CD4-positive, CD25-positive, alpha-beta regulatory T cell (primary cell): ENCODE measurements around the gene SMOC2. TPM values are rescaled to one million over a fixed set of nuclear protein-coding genes. Genes with fewer than 3 reads are reported as not detected.
A peak's percentile ranks its signal among the peaks of the same experiment; 100 is the strongest.

Experiments
- ATAC-seq, 2 donors: fragments of 150-1000 bp; cut with Tn5 transposase; one replicate each; pipeline ENCODE4 v1.10.0; 2021; ENCODE audit warnings: low read depth in 2 of 2, moderate number of reproducible peaks in 2 of 2, moderate library complexity in 1 of 2
- DNase-seq, 3 donors: peaks; one replicate each; pipeline versions ENCODE4 v3.0.0 to v3.0.0-alpha.2; 2012 to 2022; ENCODE audit warnings: mixed read lengths in 1 of 3
- H3K27ac ChIP-seq: one replicate; pipeline ENCODE4 v1.7.0; 2013; ENCODE audit warnings: mild to moderate bottlenecking, low read length; ENCODE audit not compliant: insufficient read depth, poor library complexity, severe bottlenecking
- H3K27me3 ChIP-seq: one replicate; pipeline ENCODE4 v1.7.0; 2013; ENCODE audit warnings: low read length; ENCODE audit not compliant: control insufficient read depth, insufficient read depth
- H3K36me3 ChIP-seq: one replicate; pipeline ENCODE4 v1.7.0; 2013; ENCODE audit warnings: mild to moderate bottlenecking, low read length, moderate library complexity; ENCODE audit not compliant: control insufficient read depth, insufficient read depth
- H3K4me1 ChIP-seq: 2 replicates; pipeline ENCODE4 v1.7.0; 2013; ENCODE audit warnings: mild to moderate bottlenecking, low read length; ENCODE audit not compliant: insufficient read depth, control insufficient read depth, poor library complexity, severe bottlenecking
- H3K4me3 ChIP-seq: one replicate; pipeline ENCODE4 v1.7.0; 2013; ENCODE audit warnings: low read depth, mild to moderate bottlenecking, low read length, moderate library complexity
- H3K9me3 ChIP-seq, 2 experiments: 1 replicate in 1 of 2; 2 replicates in 1 of 2; pipeline ENCODE4 v1.7.0; 2013; ENCODE audit warnings: low read length in 2 of 2, mild to moderate bottlenecking in 1 of 2, moderate library complexity in 1 of 2; ENCODE audit not compliant: control insufficient read depth in 2 of 2
- H3K27ac Mint-ChIP-seq, 3 donors: one replicate each; pipeline ENCODE4 v1.8.0; 2020 to 2022; ENCODE audit warnings: mild to moderate bottlenecking in 3 of 3, mixed read lengths in 3 of 3, moderate library complexity in 2 of 3
- H3K27me3 Mint-ChIP-seq: one replicate; pipeline ENCODE4 v1.8.0; 2022; ENCODE audit warnings: mild to moderate bottlenecking, mixed read lengths
- H3K36me3 Mint-ChIP-seq: one replicate; pipeline ENCODE4 v1.8.0; 2020; ENCODE audit warnings: mixed read lengths
- H3K4me1 Mint-ChIP-seq, 4 donors: one replicate each; pipeline ENCODE4 v1.8.0; 2020 to 2022; ENCODE audit warnings: mixed read lengths in 4 of 4, mild to moderate bottlenecking in 1 of 4
- H3K4me3 Mint-ChIP-seq, 4 donors: one replicate each; pipeline ENCODE4 v1.8.0; 2020 to 2022; ENCODE audit warnings: mild to moderate bottlenecking in 4 of 4, mixed read lengths in 4 of 4, moderate library complexity in 3 of 4
- H3K9me3 Mint-ChIP-seq, 7 donors: one replicate each; pipeline ENCODE4 v1.8.0; 2020 to 2022; ENCODE audit warnings: mixed read lengths in 7 of 7, mild to moderate bottlenecking in 3 of 7, moderate library complexity in 2 of 7
- polyA plus RNA-seq, 4 donors: library from polyadenylated mRNA; unstranded; fragments of 300-500 nt; fragmentation: Illumina TruSeq; gene quantifications; one replicate each; pipeline ENCODE4 v1.2.3, GENCODE V29; 2021
- total RNA-seq: library from RNA; stranded (reverse); gene quantifications from one replicate; pipeline ENCODE4 v1.2.3, GENCODE V29; 2022

The SMOC2 gene
- total and polyA plus RNA-seq, 5 donors from 2014 or later = not detected

DNA sequence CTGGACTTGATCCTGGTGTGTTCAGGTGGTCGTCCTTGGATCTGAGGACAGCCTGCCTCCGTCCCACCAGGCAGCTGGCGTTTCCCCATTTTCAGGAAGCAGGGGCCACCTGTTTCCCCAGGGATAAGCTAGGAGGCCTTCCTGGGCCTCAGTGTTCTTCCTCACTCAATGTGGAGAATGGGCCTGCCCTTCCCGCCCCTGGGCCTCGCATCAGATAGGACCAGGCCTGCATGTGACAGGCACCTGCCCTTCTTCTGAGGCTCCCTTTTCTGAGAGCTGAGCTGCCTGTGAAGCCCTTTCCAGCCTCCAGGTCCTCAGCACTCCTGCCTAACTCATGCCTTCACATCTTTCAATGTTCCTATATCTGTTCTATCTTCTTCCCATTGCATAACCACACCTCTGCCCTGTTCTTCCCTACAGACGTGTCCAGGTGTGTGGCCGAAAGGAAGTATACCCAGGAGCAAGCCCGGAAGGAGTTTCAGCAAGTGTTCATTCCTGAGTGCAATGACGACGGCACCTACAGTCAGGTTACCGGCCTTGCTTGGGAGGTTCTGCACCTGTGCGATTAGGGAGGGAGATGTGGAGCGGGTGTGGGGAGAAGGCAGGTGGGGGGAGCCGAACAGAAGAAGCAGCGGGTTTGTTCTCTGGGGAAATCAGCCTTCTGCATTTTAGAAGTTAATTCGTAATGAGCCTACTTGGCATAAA is 85.1 kb downstream of the SMOC2 start:
- no peak for DNase-seq
- no peak for ATAC-seq
- peak overlapping the region in 1 of 3 donors; percentile 75 for H3K27ac Mint-ChIP-seq
- H3K36me3 ChIP-seq = no peaks in the 10 kb centered on the region
- no peaks in the 10 kb centered on the region for H3K36me3 Mint-ChIP-seq
- H3K27ac ChIP-seq = no peak overlapping the region
- no peaks in the 10 kb centered on the region for H3K27me3 ChIP-seq
- H3K27me3 Mint-ChIP-seq = no peaks in the 10 kb centered on the region
- H3K4me1 Mint-ChIP-seq = no peaks in the 10 kb centered on the region
- H3K4me3 Mint-ChIP-seq = no peak overlapping the region
- peaks cover 0 to 6% (median 0%) of the 10 kb centered on the region in 7 donors for H3K9me3 Mint-ChIP-seq
- no peaks in the 10 kb centered on the region for H3K9me3 ChIP-seq
- no peak overlapping the region for H3K4me3 ChIP-seq
- no peaks in the 10 kb centered on the region for H3K4me1 ChIP-seq

DNA sequence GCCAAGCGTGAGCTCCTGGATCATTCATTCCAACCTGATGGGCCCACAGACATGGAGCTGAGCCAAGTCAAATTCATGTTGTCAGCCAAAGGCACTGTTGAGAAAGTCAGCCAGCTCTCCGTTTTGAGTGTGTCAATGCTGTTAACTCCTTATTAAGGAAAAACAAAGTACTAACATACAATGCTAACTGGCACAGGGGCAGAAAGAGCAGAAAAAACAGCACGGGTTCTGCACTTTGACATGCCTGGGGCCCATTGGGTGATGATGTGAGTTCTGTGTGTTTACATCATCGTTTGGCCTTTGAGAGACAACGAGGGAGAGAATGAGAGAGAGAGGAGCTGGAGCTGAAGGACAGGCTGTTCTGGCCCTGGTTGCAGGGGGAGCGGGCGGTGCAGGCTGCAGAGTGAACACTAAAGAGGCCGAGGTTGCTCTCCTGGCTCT is 85.9 kb downstream of the SMOC2 start:
- Histone ChIP-seq H3K27me3 (no peaks in the 10 kb centered on the region), H3K36me3 (no peaks in the 10 kb centered on the region), H3K27ac (no peak overlapping the region), H3K9me3 (no peaks in the 10 kb centered on the region), H3K4me1 (no peaks in the 10 kb centered on the region), H3K4me3 (no peak overlapping the region)
- Mint-ChIP-seq H3K27me3 (no peaks in the 10 kb centered on the region), H3K4me1 (no peaks in the 10 kb centered on the region), H3K9me3 (peaks cover 0 to 6% (median 0%) of the 10 kb centered on the region in 7 donors), H3K36me3 (no peaks in the 10 kb centered on the region), H3K27ac (no peak overlapping the region), H3K4me3 (no peak overlapping the region)
- ATAC-seq (no peak), DNase-seq (no peak)

DNA sequence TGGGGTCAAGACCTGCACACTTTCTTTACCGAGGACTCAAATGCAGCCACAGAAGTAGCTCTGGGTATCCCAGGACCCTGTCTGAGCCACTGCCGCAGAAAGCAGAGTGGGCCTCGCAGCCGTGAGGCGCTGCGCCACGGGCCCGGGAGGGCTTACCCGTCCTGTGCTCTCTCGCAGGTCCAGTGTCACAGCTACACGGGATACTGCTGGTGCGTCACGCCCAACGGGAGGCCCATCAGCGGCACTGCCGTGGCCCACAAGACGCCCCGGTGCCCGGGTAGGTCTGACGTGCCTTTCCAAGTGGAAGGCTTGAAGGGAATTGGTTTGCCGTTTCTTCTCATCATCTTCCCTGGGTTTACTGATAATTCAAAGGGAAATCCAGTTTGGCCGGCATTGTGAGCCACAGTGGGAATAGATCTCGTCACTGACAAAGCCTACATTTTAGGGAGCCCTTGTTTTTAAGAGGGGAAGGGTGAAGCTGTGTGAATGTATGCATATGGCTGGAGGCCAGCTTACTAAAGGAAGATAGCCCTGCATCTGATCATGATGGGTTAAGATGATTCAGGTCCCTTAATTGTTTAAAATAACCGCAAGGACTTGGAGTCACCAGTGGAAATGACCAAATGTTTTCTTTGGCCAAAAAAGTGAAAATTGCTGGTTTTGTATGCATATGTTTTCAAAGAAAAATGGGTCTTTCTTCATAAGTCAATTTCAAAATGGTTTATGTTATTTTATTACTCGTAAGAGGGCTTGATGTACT is 86.6 kb downstream of the SMOC2 start:
- no peaks in the 10 kb centered on the region for H3K36me3 Mint-ChIP-seq
- H3K4me1 Mint-ChIP-seq = no peaks in the 10 kb centered on the region
- Histone ChIP-seq H3K4me3 (no peak overlapping the region), H3K27ac (no peak overlapping the region), H3K27me3 (no peaks in the 10 kb centered on the region), H3K36me3 (no peaks in the 10 kb centered on the region), H3K9me3 (no peaks in the 10 kb centered on the region), H3K4me1 (no peaks in the 10 kb centered on the region)
- no peaks in the 10 kb centered on the region for H3K27me3 Mint-ChIP-seq
- no peak for DNase-seq
- ATAC-seq = no peak
- peaks cover 0 to 2% (median 0%) of the 10 kb centered on the region in 7 donors for H3K9me3 Mint-ChIP-seq
- no peak overlapping the region for H3K4me3 Mint-ChIP-seq
- no peak overlapping the region for H3K27ac Mint-ChIP-seq

DNA sequence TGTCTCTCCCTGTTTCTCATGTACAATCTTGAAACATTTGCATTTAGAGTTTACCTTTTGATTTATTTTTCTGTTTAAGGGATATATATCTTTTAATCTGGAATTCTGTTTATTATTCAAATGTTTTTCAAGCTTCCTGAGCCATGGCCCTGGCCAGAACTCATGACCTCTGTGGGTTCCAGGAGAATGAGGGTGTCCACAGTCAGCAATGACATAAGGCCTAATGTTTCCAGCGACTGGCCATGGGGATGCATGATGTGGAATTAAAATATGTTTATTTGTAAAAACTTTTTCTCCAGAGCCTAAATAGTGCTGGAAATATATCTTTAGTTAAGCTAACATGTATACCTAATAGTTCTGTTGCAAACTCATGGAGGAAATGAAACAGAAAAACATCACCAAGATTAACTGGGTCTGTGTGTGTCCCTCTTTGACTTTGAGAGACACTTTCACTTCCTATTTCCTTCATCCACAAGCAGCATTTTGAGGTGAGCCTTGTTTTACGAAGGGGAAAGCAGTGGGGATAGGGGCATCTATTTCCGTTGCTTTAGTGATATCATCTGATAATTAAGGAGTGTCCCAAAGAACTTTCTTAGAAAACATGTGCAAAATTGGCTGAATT is 87.6 kb downstream of the SMOC2 start:
- H3K4me1 ChIP-seq = no peaks in the 10 kb centered on the region
- no peaks in the 10 kb centered on the region for H3K4me1 Mint-ChIP-seq
- H3K27me3 Mint-ChIP-seq = no peaks in the 10 kb centered on the region
- no peaks in the 10 kb centered on the region for H3K9me3 Mint-ChIP-seq
- no peak overlapping the region for H3K27ac Mint-ChIP-seq
- H3K27me3 ChIP-seq = no peaks in the 10 kb centered on the region
- no peak overlapping the region for H3K4me3 ChIP-seq
- ATAC-seq = no peak
- no peak overlapping the region for H3K27ac ChIP-seq
- H3K36me3 ChIP-seq = no peaks in the 10 kb centered on the region
- no peak for DNase-seq
- H3K9me3 ChIP-seq = no peaks in the 10 kb centered on the region
- H3K4me3 Mint-ChIP-seq = no peak overlapping the region
- no peaks in the 10 kb centered on the region for H3K36me3 Mint-ChIP-seq

DNA sequence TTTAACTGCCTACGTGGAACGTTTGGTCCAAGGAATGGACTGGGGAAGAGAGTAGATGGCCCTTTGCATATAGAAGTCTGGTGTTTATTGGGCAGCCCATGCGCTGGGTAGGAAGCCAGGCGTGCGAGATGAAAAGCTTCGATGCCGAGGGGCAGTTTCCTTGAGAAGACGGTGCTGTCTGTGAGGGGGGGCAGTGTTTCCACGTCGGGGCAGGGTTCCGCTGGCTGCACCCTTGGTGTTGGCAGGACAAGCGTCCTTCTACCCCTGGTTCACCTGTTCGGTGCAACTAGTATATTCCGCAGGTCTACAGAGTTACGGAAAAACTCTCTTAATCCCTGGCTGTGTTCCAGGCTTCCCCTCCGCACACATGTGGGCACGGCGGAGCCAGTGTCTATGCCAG is 88.2 kb downstream of the SMOC2 start:
- H3K36me3 Mint-ChIP-seq = no peaks in the 10 kb centered on the region
- no peaks in the 10 kb centered on the region for H3K9me3 Mint-ChIP-seq
- H3K4me3 ChIP-seq = no peak overlapping the region
- DNase-seq = no peak
- no peak overlapping the region for H3K27ac Mint-ChIP-seq
- no peaks in the 10 kb centered on the region for H3K9me3 ChIP-seq
- no peaks in the 10 kb centered on the region for H3K27me3 ChIP-seq
- H3K36me3 ChIP-seq = no peaks in the 10 kb centered on the region
- H3K27ac ChIP-seq = no peak overlapping the region
- no peaks in the 10 kb centered on the region for H3K27me3 Mint-ChIP-seq
- no peak overlapping the region for H3K4me3 Mint-ChIP-seq
- H3K4me1 ChIP-seq = no peaks in the 10 kb centered on the region
- no peaks in the 10 kb centered on the region for H3K4me1 Mint-ChIP-seq
- no peak for ATAC-seq

GRCh38 chr6:168530653-168531071 is 89.7 kb downstream of the SMOC2 start:
- Histone ChIP-seq H3K36me3 (no peaks in the 10 kb centered on the region), H3K4me3 (no peak overlapping the region), H3K9me3 (no peaks in the 10 kb centered on the region), H3K27me3 (no peaks in the 10 kb centered on the region), H3K27ac (no peak overlapping the region), H3K4me1 (no peaks in the 10 kb centered on the region)
- no peak overlapping the region for H3K4me3 Mint-ChIP-seq
- H3K27ac Mint-ChIP-seq = no peak overlapping the region
- H3K27me3 Mint-ChIP-seq = no peaks in the 10 kb centered on the region
- no peaks in the 10 kb centered on the region for H3K4me1 Mint-ChIP-seq
- ATAC-seq (no peak), DNase-seq (no peak)
- H3K36me3 Mint-ChIP-seq = no peaks in the 10 kb centered on the region
- no peaks in the 10 kb centered on the region for H3K9me3 Mint-ChIP-seq

- no peak overlapping the region for H3K27ac ChIP-seq
- no peak for ATAC-seq
Observed at GRCh38 chr6:168532070-168532469, 91.1 kb downstream of the SMOC2 start.

More at GRCh38 chr6:168532070-168532469, 91.1 kb downstream of the SMOC2 start:
- Mint-ChIP-seq H3K27me3 (no peaks in the 10 kb centered on the region), H3K9me3 (no peaks in the 10 kb centered on the region), H3K36me3 (no peaks in the 10 kb centered on the region), H3K4me3 (no peak overlapping the region), H3K27ac (no peak overlapping the region), H3K4me1 (no peaks in the 10 kb centered on the region)
- Histone ChIP-seq H3K27me3 (no peaks in the 10 kb centered on the region), H3K9me3 (no peaks in the 10 kb centered on the region), H3K4me3 (no peak overlapping the region), H3K4me1 (no peaks in the 10 kb centered on the region), H3K36me3 (no peaks in the 10 kb centered on the region)
- DNase-seq = no peak
